ENCODE data around the gene SBNO2. TPM values are rescaled to one million over a fixed set of nuclear protein-coding genes. Genes with fewer than 3 reads are reported as not detected.

SBNO2 gene
- polyA plus RNA-seq, 3 donors: 0.71 to 75.0 (median 2.6) TPM

DNA sequence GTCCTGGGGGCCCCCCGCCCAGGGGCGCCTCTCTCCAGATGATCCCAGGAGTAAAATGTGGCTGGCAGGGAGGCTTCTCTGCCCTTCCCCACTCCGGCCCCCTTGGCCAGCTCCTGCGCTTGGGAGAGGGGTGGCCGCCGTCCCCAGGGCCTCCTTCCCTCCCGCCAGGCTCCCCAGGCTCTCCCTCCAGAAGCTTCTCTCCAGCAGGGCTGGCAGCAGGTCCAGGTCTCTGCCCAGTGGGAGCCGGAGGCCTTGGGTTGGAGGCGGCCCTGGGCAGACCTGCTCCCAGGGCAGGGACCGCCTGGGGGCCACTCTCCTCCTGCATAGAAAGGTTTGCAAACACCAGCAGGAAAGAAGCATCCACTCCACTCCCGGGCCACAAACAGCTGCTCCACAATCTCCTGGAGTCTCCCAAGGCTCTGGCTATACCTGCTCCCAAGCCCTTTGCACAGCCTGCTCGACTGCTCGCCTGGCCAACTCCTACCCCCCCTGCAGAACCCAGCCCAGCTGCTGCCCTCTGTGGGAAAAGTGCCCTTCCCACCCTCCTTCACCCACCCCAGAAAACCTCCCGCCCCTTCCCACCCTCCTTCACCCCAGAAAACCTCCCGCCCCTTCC lies 26.0 kb downstream of the SBNO2 start:
- Mint-ChIP-seq H3K4me1 (peaks cover 5% of the 10 kb centered on the region), H3K36me3 (peaks cover 48 to 73% of the 10 kb centered on the region in 2 donors), H3K27ac (peak overlapping the region in 1 of 7 donors; percentile 57), H3K27me3 (ENCODE audit: low read depth in 3 of 3) (peaks cover 0 to 3% (median 3%) of the 10 kb centered on the region in 3 donors), H3K9me3 (peaks cover 0 to 10% (median 3%) of the 10 kb centered on the region in 7 donors), H3K4me3 (no peak overlapping the region)
- H3K79me2 ChIP-seq (ENCODE audit: insufficient read depth, low read length): peaks cover 41% of the 10 kb centered on the region
- DNase-seq: no peak
- peaks cover 90% of the 10 kb centered on the region for H4K20me1 ChIP-seq (ENCODE audit: insufficient read depth, low read length)
- H3K36me3 ChIP-seq (replicated peaks in 1 of 2; ENCODE audit: control insufficient read depth in 1 of 2, insufficient read depth in 2 of 2, low read length in 2 of 2): peaks cover 76 to 86% of the 10 kb centered on the region in 2 donors
- H2AFZ ChIP-seq (ENCODE audit: insufficient read depth, low read depth, low read length, poor library complexity, severe bottlenecking): no peak overlapping the region
- TF ChIP-seq CTCF (IDR thresholded peaks at IDR 0.05): no peak
- H3K27ac ChIP-seq (ENCODE audit: low read depth in 1 of 2, low read length in 2 of 2): no peak overlapping the region
- 98% methylated on average over 4 of the region's 15 CpGs for WGBS (ENCODE audit: insufficient coverage)
- H3K9ac ChIP-seq (ENCODE audit: insufficient read depth, low read length, poor library complexity, severe bottlenecking): no peak overlapping the region
- H3K9me3 ChIP-seq (replicated peaks in 1 of 2; ENCODE audit: control insufficient read depth in 1 of 2, insufficient read depth in 1 of 2, low read length in 2 of 2): no peaks in the 10 kb centered on the region
- no peaks in the 10 kb centered on the region for H3K27me3 ChIP-seq (ENCODE audit: control insufficient read depth in 2 of 2, insufficient read depth in 2 of 2, low read length in 2 of 2)
- H3K4me3 ChIP-seq (replicated peaks in 1 of 3; ENCODE audit: low read depth in 2 of 3, low read length in 3 of 3): no peak overlapping the region
- H3K4me1 ChIP-seq (ENCODE audit: control insufficient read depth in 1 of 2, insufficient read depth in 2 of 2, low read length in 2 of 2): no peaks in the 10 kb centered on the region
- intact Hi-C loops (cut with micrococcal nuclease): no loop called here
- no peak overlapping the region for H3K4me2 ChIP-seq (replicated peaks; ENCODE audit: extremely low read depth, low read length, poor library complexity, severe bottlenecking)

GRCh38 chr19:1146858-1147780 lies 26.9 kb downstream of the SBNO2 start:
- DNase-seq: no peak
- Histone ChIP-seq H3K4me1 (ENCODE audit: control insufficient read depth in 1 of 2, insufficient read depth in 2 of 2, low read length in 2 of 2) (no peaks in the 10 kb centered on the region), H3K27ac (ENCODE audit: low read depth in 1 of 2, low read length in 2 of 2) (no peak overlapping the region), H3K4me2 (replicated peaks; ENCODE audit: extremely low read depth, low read length, poor library complexity, severe bottlenecking) (no peak overlapping the region), H3K4me3 (replicated peaks in 1 of 3; ENCODE audit: low read depth in 2 of 3, low read length in 3 of 3) (no peak overlapping the region), H3K36me3 (replicated peaks in 1 of 2; ENCODE audit: control insufficient read depth in 1 of 2, insufficient read depth in 2 of 2, low read length in 2 of 2) (peaks cover 73 to 87% of the 10 kb centered on the region in 2 donors), H4K20me1 (ENCODE audit: insufficient read depth, low read length) (peaks cover 91% of the 10 kb centered on the region), H2AFZ (ENCODE audit: insufficient read depth, low read depth, low read length, poor library complexity, severe bottlenecking) (no peak overlapping the region), H3K9me3 (replicated peaks in 1 of 2; ENCODE audit: control insufficient read depth in 1 of 2, insufficient read depth in 1 of 2, low read length in 2 of 2) (no peaks in the 10 kb centered on the region), H3K9ac (ENCODE audit: insufficient read depth, low read length, poor library complexity, severe bottlenecking) (no peak overlapping the region), H3K79me2 (ENCODE audit: insufficient read depth, low read length) (peaks cover 36% of the 10 kb centered on the region), H3K27me3 (ENCODE audit: control insufficient read depth in 2 of 2, insufficient read depth in 2 of 2, low read length in 2 of 2) (no peaks in the 10 kb centered on the region)
- H3K9me3 Mint-ChIP-seq: peaks cover 0 to 10% (median 3%) of the 10 kb centered on the region in 7 donors
- H3K4me1 Mint-ChIP-seq: peaks cover 5% of the 10 kb centered on the region
- H3K27ac Mint-ChIP-seq: no peak overlapping the region
- peaks cover 50 to 75% of the 10 kb centered on the region in 2 donors for H3K36me3 Mint-ChIP-seq
- WGBS (ENCODE audit: insufficient coverage): 97% methylated on average over 24 of the region's 38 CpGs
- intact Hi-C loops (cut with micrococcal nuclease): no loop called here
- no peak for TF ChIP-seq CTCF (IDR thresholded peaks at IDR 0.05)
- H3K27me3 Mint-ChIP-seq (ENCODE audit: low read depth in 3 of 3): peaks cover 0 to 3% (median 3%) of the 10 kb centered on the region in 3 donors
- H3K4me3 Mint-ChIP-seq: no peak overlapping the region
